ENCODE data around the gene CGNL1.

CGNL1 gene

DNA sequence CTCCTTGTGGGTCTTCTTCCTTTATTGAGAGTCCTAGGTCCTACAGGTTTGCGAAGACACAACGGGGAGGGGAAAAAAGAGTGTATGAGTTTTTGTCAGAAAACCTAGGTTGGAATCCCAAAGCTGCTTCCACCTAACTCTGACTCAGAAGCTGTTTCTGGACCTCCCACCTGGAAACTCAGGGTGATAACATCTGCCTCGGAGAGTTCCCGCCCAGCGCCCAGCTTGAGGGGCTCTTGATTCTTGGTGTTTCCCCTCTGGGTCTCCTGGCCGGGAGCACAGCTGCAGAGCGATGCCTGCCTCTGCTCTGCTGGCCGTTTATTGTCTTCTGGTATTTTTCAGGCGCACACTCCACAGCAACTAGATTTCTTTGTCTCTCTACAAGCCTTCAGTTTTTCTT lies 162.5 kb downstream of the CGNL1 start:
- no peak for DNase-seq
- no peak overlapping the region for H3K4me3 ChIP-seq (ENCODE audit: insufficient read depth in 1 of 2, low read depth in 1 of 2, low read length in 2 of 2)
- H3K18ac ChIP-seq (ENCODE audit: low read depth in 1 of 2, low read length in 2 of 2): no peak overlapping the region
- no peaks in the 10 kb centered on the region for H3K79me1 ChIP-seq (replicated peaks; ENCODE audit: low read length, poor library complexity, severe bottlenecking)
- H3K9me3 ChIP-seq (ENCODE audit: control insufficient read depth, low read length): no peaks in the 10 kb centered on the region
- 82% methylated on average over 9 of the region's 9 CpGs for WGBS
- no peak overlapping the region for H2BK15ac ChIP-seq (ENCODE audit: low read depth, poor library complexity, severe bottlenecking)
- H3K4me1 ChIP-seq (ENCODE audit: control insufficient read depth, insufficient read depth, low read depth, low read length): peaks cover 8% of the 10 kb centered on the region
- no peak overlapping the region for H3K4me2 ChIP-seq (ENCODE audit: low read length, poor library complexity, severe bottlenecking)
- H4K8ac ChIP-seq (ENCODE audit: low read length): no peak overlapping the region
- H2BK120ac ChIP-seq (ENCODE audit: low read depth, low read length): no peak overlapping the region
- no peak overlapping the region for H3K4ac ChIP-seq (ENCODE audit: low read depth in 1 of 2, low read length in 2 of 2)
- no peak overlapping the region for H3K14ac ChIP-seq (ENCODE audit: low read length in 2 of 2)
- no peak overlapping the region for H3K27ac ChIP-seq (ENCODE audit: low read length, poor library complexity, severe bottlenecking)
- H2AK5ac ChIP-seq (ENCODE audit: low read length, severe bottlenecking): no peak overlapping the region
- H2AFZ ChIP-seq (ENCODE audit: low read depth, low read length): no peak overlapping the region
- H3K23ac ChIP-seq (ENCODE audit: low read length in 2 of 2): no peak overlapping the region
- peaks cover 0 to 9% of the 10 kb centered on the region in 2 experiments for H3K27me3 ChIP-seq (ENCODE audit: control insufficient read depth in 1 of 2, insufficient read depth in 1 of 2, low read length in 2 of 2)
- H4K91ac ChIP-seq (ENCODE audit: low read length): no peak overlapping the region
- no peak overlapping the region for H2BK5ac ChIP-seq (ENCODE audit: low read depth, low read length, poor library complexity, severe bottlenecking)
- H2BK12ac ChIP-seq (ENCODE audit: low read length in 2 of 2): no peak overlapping the region
- H3K9ac ChIP-seq (ENCODE audit: low read length): no peak overlapping the region
- peaks cover 0 to 56% of the 10 kb centered on the region in 2 experiments for H3K36me3 ChIP-seq (ENCODE audit: control insufficient read depth in 1 of 2, insufficient read depth in 2 of 2, low read depth in 1 of 2, low read length in 2 of 2)

- no peak overlapping the region for H2BK5ac ChIP-seq (ENCODE audit: low read depth, low read length, poor library complexity, severe bottlenecking)
- no peak overlapping the region for H2BK15ac ChIP-seq (ENCODE audit: low read depth, poor library complexity, severe bottlenecking)
- no peak overlapping the region for H4K8ac ChIP-seq (ENCODE audit: low read length)
- H3K4me2 ChIP-seq (ENCODE audit: low read length, poor library complexity, severe bottlenecking): no peak overlapping the region
- peaks cover 0 to 23% of the 10 kb centered on the region in 2 experiments for H3K27me3 ChIP-seq (ENCODE audit: control insufficient read depth in 1 of 2, insufficient read depth in 1 of 2, low read length in 2 of 2)
- H3K23ac ChIP-seq (ENCODE audit: low read length in 2 of 2): no peak overlapping the region
- no peak overlapping the region for H2AFZ ChIP-seq (ENCODE audit: low read depth, low read length)
- no peak overlapping the region for H3K18ac ChIP-seq (ENCODE audit: low read depth in 1 of 2, low read length in 2 of 2)
- H3K4ac ChIP-seq (ENCODE audit: low read depth in 1 of 2, low read length in 2 of 2): no peak overlapping the region
- H3K4me3 ChIP-seq (ENCODE audit: insufficient read depth in 1 of 2, low read depth in 1 of 2, low read length in 2 of 2): no peak overlapping the region
- peaks cover 0 to 67% of the 10 kb centered on the region in 2 experiments for H3K36me3 ChIP-seq (ENCODE audit: control insufficient read depth in 1 of 2, insufficient read depth in 2 of 2, low read depth in 1 of 2, low read length in 2 of 2)
- H3K27ac ChIP-seq (ENCODE audit: low read length, poor library complexity, severe bottlenecking): no peak overlapping the region
- WGBS: 43% methylated on average over 1 of the region's 3 CpGs
- no peak overlapping the region for H2BK12ac ChIP-seq (ENCODE audit: low read length in 2 of 2)
- H2AK5ac ChIP-seq (ENCODE audit: low read length, severe bottlenecking): no peak overlapping the region
- no peak for DNase-seq
- no peak overlapping the region for H3K14ac ChIP-seq (ENCODE audit: low read length in 2 of 2)
- H4K91ac ChIP-seq (ENCODE audit: low read length): no peak overlapping the region
- H3K79me1 ChIP-seq (replicated peaks; ENCODE audit: low read length, poor library complexity, severe bottlenecking): no peaks in the 10 kb centered on the region
- H3K9ac ChIP-seq (ENCODE audit: low read length): no peak overlapping the region
- no peak overlapping the region for H2BK120ac ChIP-seq (ENCODE audit: low read depth, low read length)
- H3K9me3 ChIP-seq (ENCODE audit: control insufficient read depth, low read length): no peaks in the 10 kb centered on the region
- H3K4me1 ChIP-seq (ENCODE audit: control insufficient read depth, insufficient read depth, low read depth, low read length): peaks cover 8% of the 10 kb centered on the region
Observed at GRCh38 chr15:57540211-57540610, 163.9 kb downstream of the CGNL1 start.

- Histone ChIP-seq H3K4ac (ENCODE audit: low read depth in 1 of 2, low read length in 2 of 2) (no peak overlapping the region), H2BK15ac (ENCODE audit: low read depth, poor library complexity, severe bottlenecking) (no peak overlapping the region), H3K27me3 (ENCODE audit: control insufficient read depth in 1 of 2, insufficient read depth in 1 of 2, low read length in 2 of 2) (peaks cover 0 to 28% of the 10 kb centered on the region in 2 experiments), H3K14ac (ENCODE audit: low read length in 2 of 2) (no peak overlapping the region), H3K23ac (ENCODE audit: low read length in 2 of 2) (no peak overlapping the region), H2AFZ (ENCODE audit: low read depth, low read length) (no peak overlapping the region), H4K91ac (ENCODE audit: low read length) (no peak overlapping the region), H3K27ac (ENCODE audit: low read length, poor library complexity, severe bottlenecking) (no peak overlapping the region), H2BK5ac (ENCODE audit: low read depth, low read length, poor library complexity, severe bottlenecking) (no peak overlapping the region), H2BK12ac (ENCODE audit: low read length in 2 of 2) (no peak overlapping the region), H3K4me2 (ENCODE audit: low read length, poor library complexity, severe bottlenecking) (no peak overlapping the region), H3K36me3 (ENCODE audit: control insufficient read depth in 1 of 2, insufficient read depth in 2 of 2, low read depth in 1 of 2, low read length in 2 of 2) (peaks cover 0 to 69% of the 10 kb centered on the region in 2 experiments), H2BK120ac (ENCODE audit: low read depth, low read length) (no peak overlapping the region), H3K4me3 (ENCODE audit: insufficient read depth in 1 of 2, low read depth in 1 of 2, low read length in 2 of 2) (no peak overlapping the region), H2AK5ac (ENCODE audit: low read length, severe bottlenecking) (no peak overlapping the region), H3K9me3 (ENCODE audit: control insufficient read depth, low read length) (no peaks in the 10 kb centered on the region), H3K79me1 (replicated peaks; ENCODE audit: low read length, poor library complexity, severe bottlenecking) (no peaks in the 10 kb centered on the region), H3K18ac (ENCODE audit: low read depth in 1 of 2, low read length in 2 of 2) (no peak overlapping the region), H3K4me1 (ENCODE audit: control insufficient read depth, insufficient read depth, low read depth, low read length) (peaks cover 8% of the 10 kb centered on the region), H4K8ac (ENCODE audit: low read length) (no peak overlapping the region), H3K9ac (ENCODE audit: low read length) (no peak overlapping the region)
- DNase-seq: no peak
- 97% methylated on average over 11 of the region's 11 CpGs for WGBS
Observed at GRCh38 chr15:57540736-57541135, 164.4 kb downstream of the CGNL1 start.

DNA sequence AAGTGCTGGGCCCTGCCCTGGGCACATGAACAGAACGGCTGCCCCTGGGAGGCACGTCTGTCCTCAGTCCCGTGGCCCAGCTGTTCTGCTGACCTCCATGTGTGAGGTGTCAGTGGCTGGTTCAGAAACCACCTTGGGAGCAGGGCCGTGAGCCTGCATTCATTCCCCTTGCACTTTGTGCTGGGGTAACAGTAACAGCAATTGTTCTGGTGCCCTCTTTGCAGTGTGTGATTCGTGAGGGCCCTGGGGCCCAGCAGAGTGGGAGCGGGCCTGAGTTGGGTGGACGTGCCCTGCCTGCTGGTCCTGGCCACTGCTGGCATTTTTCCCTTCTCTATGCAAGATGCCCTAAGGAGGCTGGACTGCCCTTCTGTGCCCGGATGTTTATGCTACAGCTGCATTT lies 165.0 kb downstream of the CGNL1 start:
- peaks cover 0 to 72% of the 10 kb centered on the region in 2 experiments for H3K36me3 ChIP-seq (ENCODE audit: control insufficient read depth in 1 of 2, insufficient read depth in 2 of 2, low read depth in 1 of 2, low read length in 2 of 2)
- H3K18ac ChIP-seq (ENCODE audit: low read depth in 1 of 2, low read length in 2 of 2): no peak overlapping the region
- H2BK120ac ChIP-seq (ENCODE audit: low read depth, low read length): no peak overlapping the region
- H3K14ac ChIP-seq (ENCODE audit: low read length in 2 of 2): no peak overlapping the region
- DNase-seq: no peak
- H2AK5ac ChIP-seq (ENCODE audit: low read length, severe bottlenecking): no peak overlapping the region
- H3K9ac ChIP-seq (ENCODE audit: low read length): no peak overlapping the region
- no peak overlapping the region for H2BK15ac ChIP-seq (ENCODE audit: low read depth, poor library complexity, severe bottlenecking)
- no peak overlapping the region for H4K8ac ChIP-seq (ENCODE audit: low read length)
- no peak overlapping the region for H3K4me3 ChIP-seq (ENCODE audit: insufficient read depth in 1 of 2, low read depth in 1 of 2, low read length in 2 of 2)
- no peak overlapping the region for H3K27ac ChIP-seq (ENCODE audit: low read length, poor library complexity, severe bottlenecking)
- H2AFZ ChIP-seq (ENCODE audit: low read depth, low read length): no peak overlapping the region
- peaks cover 8% of the 10 kb centered on the region for H3K4me1 ChIP-seq (ENCODE audit: control insufficient read depth, insufficient read depth, low read depth, low read length)
- H3K4me2 ChIP-seq (ENCODE audit: low read length, poor library complexity, severe bottlenecking): no peak overlapping the region
- WGBS: 87% methylated on average over 8 of the region's 8 CpGs
- no peaks in the 10 kb centered on the region for H3K79me1 ChIP-seq (replicated peaks; ENCODE audit: low read length, poor library complexity, severe bottlenecking)
- no peak overlapping the region for H3K4ac ChIP-seq (ENCODE audit: low read depth in 1 of 2, low read length in 2 of 2)
- no peak overlapping the region for H4K91ac ChIP-seq (ENCODE audit: low read length)
- H2BK12ac ChIP-seq (ENCODE audit: low read length in 2 of 2): no peak overlapping the region
- H3K27me3 ChIP-seq (ENCODE audit: control insufficient read depth in 1 of 2, insufficient read depth in 1 of 2, low read length in 2 of 2): peaks cover 0 to 34% of the 10 kb centered on the region in 2 experiments
- no peak overlapping the region for H2BK5ac ChIP-seq (ENCODE audit: low read depth, low read length, poor library complexity, severe bottlenecking)
- no peaks in the 10 kb centered on the region for H3K9me3 ChIP-seq (ENCODE audit: control insufficient read depth, low read length)
- H3K23ac ChIP-seq (ENCODE audit: low read length in 2 of 2): no peak overlapping the region
